GM23248 (cell line): ENCODE data around the gene OTOA. TPM values are rescaled to one million over a fixed set of nuclear protein-coding genes. Genes with fewer than 3 reads are reported as not detected.
A peak's percentile ranks its signal among the peaks of the same experiment; 100 is the strongest.
"Not testable (repeated sequence)": the region's sequence is repeated elsewhere in the genome, so short reads cannot be mapped to it uniquely, and the experiment has no call there.

Experiments used
- DNase-seq: peaks from one replicate; pipeline ENCODE4 v3.0.0-alpha.2; 2015
- H2AFZ ChIP-seq: fragments of 200-600 bp; sonication (generic); 2 replicates; pipeline ENCODE4 v1.6.1; 2016; ENCODE audit warnings: antibody characterized with exemption
- H3F3A ChIP-seq: fragments of 200-600 bp; sonication (generic); 2 replicates; pipeline ENCODE4 v1.6.1; 2016; ENCODE audit warnings: mild to moderate bottlenecking, antibody characterized with exemption, mixed run types; ENCODE audit not compliant: insufficient read depth
- H3K27ac ChIP-seq: fragments of 200-600 bp; sonication (generic); 2 replicates; pipeline ENCODE4 v1.5.1; 2016; ENCODE audit warnings: mild to moderate bottlenecking
- H3K27me3 ChIP-seq: fragments of 200-600 bp; sonication (generic); replicated peaks from 2 replicates; pipeline ENCODE4 v1.6.1; 2016; ENCODE audit warnings: mild to moderate bottlenecking; ENCODE audit not compliant: insufficient read depth
- H3K36me3 ChIP-seq: fragments of 200-600 bp; sonication (generic); 2 replicates; pipeline ENCODE4 v1.6.1; 2016; ENCODE audit warnings: low read depth, mild to moderate bottlenecking
- H3K4me1 ChIP-seq: fragments of 200-600 bp; sonication (generic); 2 replicates; pipeline ENCODE4 v1.6.1; 2016; ENCODE audit warnings: mild to moderate bottlenecking; ENCODE audit not compliant: insufficient read depth
- H3K4me2 ChIP-seq: fragments of 200-600 bp; sonication (generic); one replicate; pipeline ENCODE4 v1.6.1; 2016; ENCODE audit warnings: mild to moderate bottlenecking; ENCODE audit not compliant: unreplicated experiment
- H3K4me3 ChIP-seq: fragments of 200-600 bp; sonication (generic); 2 replicates; pipeline ENCODE4 v1.5.1; 2016; ENCODE audit warnings: mild to moderate bottlenecking
- H3K79me2 ChIP-seq: fragments of 200-600 bp; sonication (generic); 2 replicates; pipeline ENCODE4 v1.6.1; 2016; ENCODE audit warnings: mild to moderate bottlenecking; ENCODE audit not compliant: insufficient read depth
- H3K9ac ChIP-seq: fragments of 200-600 bp; sonication (generic); 2 replicates; pipeline ENCODE4 v1.6.1; 2016; ENCODE audit warnings: mild to moderate bottlenecking
- H3K9me2 ChIP-seq: fragments of 200-600 bp; sonication (generic); 2 replicates; pipeline ENCODE4 v1.6.1; 2016; ENCODE audit warnings: mixed run types, mild to moderate bottlenecking, moderate library complexity; ENCODE audit not compliant: insufficient read depth
- H3K9me3 ChIP-seq: fragments of 200-600 bp; sonication (generic); one replicate; pipeline ENCODE4 v1.6.1; 2017; ENCODE audit warnings: low read depth
- H4K20me1 ChIP-seq: fragments of 200-600 bp; sonication (generic); 2 replicates; pipeline ENCODE4 v1.6.0; 2016; ENCODE audit not compliant: insufficient read depth
- EZH2 ChIP-seq: fragments of 200-600 bp; sonication (generic); IDR thresholded peaks from 2 replicates; pipeline ENCODE4 v1.6.1; 2018; ENCODE audit warnings: antibody characterized with exemption, mild to moderate bottlenecking; ENCODE audit not compliant: insufficient read depth, poor library complexity, severe bottlenecking
- EZH2phosphoT487 ChIP-seq: fragments of 200-600 bp; sonication (generic); IDR thresholded peaks from 2 replicates; pipeline ENCODE4 v1.6.1; 2018; ENCODE audit warnings: antibody characterized with exemption, moderate library complexity, mild to moderate bottlenecking, low read depth; ENCODE audit not compliant: insufficient read depth
- WGBS, 2 experiments: methylation state at CpG; one replicate each; pipeline ENCODE4 v1.1.6; 2015 to 2017; ENCODE audit warnings: low lambda C conversion rate in 2 of 2, low coverage in 1 of 2; ENCODE audit errors: missing lambda C conversion rate in 2 of 2; 5-methylcytosine and 5-hydroxymethylcytosine counted together
- in situ Hi-C: fragments of 300-500 bp; cut with MboI; formaldehyde crosslinking; loops from 2 replicates; pipeline ENCODE4 v1.15.0; 2020
- polyA plus RNA-seq: library from polyadenylated mRNA; unstranded; fragments of >200 nt; fragmentation: Nextera tagmentation; extraction: Ambion mirVana; gene quantifications from 2 replicates; pipeline ENCODE4 v1.2.1, GENCODE V29; 2016
- total RNA-seq: library from RNA; depleted of rRNA; stranded (reverse); fragments of >200 nt; shearing (Covaris generic); gene quantifications from 2 replicates; pipeline ENCODE4 v1.2.3, GENCODE V29; 2014

OTOA gene
- total and polyA plus RNA-seq, 2 experiments from 2014 or later = not detected

DNA sequence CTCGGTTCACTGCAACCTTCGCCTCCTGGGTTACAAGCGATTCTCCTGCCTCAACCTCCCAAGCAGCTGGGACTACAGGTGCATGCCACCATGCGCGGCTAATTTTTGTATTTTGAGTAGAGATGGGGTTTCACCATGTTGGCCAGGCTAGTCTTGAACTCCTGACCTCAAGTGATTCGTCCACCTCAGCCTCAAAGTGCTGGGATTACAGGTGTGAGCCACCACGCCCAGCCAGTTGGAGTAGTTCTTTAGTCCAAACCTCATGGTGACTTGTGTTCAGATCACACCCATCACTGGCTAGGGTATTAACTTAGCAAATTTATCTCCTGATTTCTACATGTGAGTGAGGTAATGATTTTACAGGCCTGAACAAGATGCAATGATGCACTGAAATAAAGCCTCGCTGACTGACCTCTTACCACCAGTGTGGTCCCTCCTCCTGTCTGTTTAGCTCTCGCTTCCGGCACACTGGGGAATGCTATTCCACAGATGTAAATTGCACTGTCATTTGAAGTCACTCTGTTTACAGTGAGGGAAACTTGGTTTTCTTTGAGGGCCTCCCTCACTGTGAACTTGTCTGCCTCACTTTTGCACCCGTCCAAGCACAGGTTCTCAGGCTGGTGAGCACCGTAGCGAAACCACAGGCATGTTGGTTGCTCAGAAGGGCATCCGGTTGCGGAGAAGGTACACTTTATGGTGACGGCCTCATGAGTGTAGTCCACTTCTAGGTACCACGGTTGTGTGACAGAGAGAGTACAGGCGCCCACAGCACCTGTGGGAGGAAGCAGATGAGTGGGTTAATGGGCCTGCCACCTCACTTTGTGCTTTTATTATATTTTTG is 16.8 kb upstream of the OTOA start:
- no peak for DNase-seq
- no peaks in the 10 kb centered on the region for H3K9me2 ChIP-seq
- H3K9me3 ChIP-seq = no peaks in the 10 kb centered on the region
- H3F3A ChIP-seq = peaks cover 12% of the 10 kb centered on the region; the same call in 1 of the 2 replicates
- H3K4me1 ChIP-seq = peaks cover 34% of the 10 kb centered on the region
- in situ Hi-C loops = no loop called here
- H3K27ac ChIP-seq = peak overlapping the region; percentile 73; the same call in 1 of the 2 replicates
- no peak overlapping the region for H3K4me2 ChIP-seq
- no peaks in the 10 kb centered on the region for H3K36me3 ChIP-seq
- H3K4me3 ChIP-seq = no peak overlapping the region
- H4K20me1 ChIP-seq = no peaks in the 10 kb centered on the region
- H3K9ac ChIP-seq = no peak overlapping the region
- 94 to 95% methylated on average over 18 of the region's 18 CpGs for WGBS, 2 experiments
- H2AFZ ChIP-seq = no peak overlapping the region
- peaks cover 100% of the 10 kb centered on the region for H3K79me2 ChIP-seq
- TF ChIP-seq EZH2phosphoT487 (no peak), EZH2 (no peak)
- no peaks in the 10 kb centered on the region for H3K27me3 ChIP-seq

DNA sequence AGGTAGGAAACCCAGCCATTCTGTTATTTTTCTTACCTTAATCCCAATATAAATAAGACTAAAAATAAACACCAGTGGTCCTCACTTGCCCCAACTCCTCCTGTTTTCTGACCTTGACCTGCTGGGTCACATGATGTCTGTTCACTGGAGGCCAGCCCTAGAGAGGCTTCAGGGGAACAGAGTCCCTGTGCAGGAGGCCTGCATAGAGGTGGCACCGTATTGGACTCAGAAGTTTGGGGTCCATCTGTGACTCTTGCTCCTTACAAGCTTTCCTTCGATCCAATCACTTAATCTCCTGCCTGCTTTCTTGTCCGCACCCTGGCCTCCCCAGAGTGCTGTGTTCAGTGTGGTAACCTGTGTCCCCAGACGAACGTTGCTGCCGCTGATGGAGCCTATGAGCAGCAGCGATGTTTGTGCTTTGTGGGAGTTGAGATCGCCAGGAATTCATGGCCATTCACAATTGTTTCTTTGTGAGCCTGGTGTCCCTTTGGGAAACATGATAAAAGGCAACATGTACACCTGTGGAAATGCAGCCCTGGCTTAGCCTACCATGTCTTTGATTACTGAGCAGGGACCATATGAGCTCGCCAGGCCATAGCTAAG is 16.1 kb upstream of the OTOA start:
- in situ Hi-C loops = no loop called here
- no peaks in the 10 kb centered on the region for H3K9me2 ChIP-seq
- TF ChIP-seq EZH2 (no peak), EZH2phosphoT487 (no peak)
- H3K36me3 ChIP-seq = no peaks in the 10 kb centered on the region
- 90 to 93% methylated on average over 9 of the region's 9 CpGs for WGBS, 2 experiments
- H3K4me1 ChIP-seq = peaks cover 28% of the 10 kb centered on the region
- no peak overlapping the region for H2AFZ ChIP-seq
- no peaks in the 10 kb centered on the region for H3K9me3 ChIP-seq
- no peak overlapping the region for H3K4me2 ChIP-seq
- H4K20me1 ChIP-seq = no peaks in the 10 kb centered on the region
- H3K9ac ChIP-seq = no peak overlapping the region
- DNase-seq = no peak
- H3K4me3 ChIP-seq = no peak overlapping the region
- no peaks in the 10 kb centered on the region for H3K27me3 ChIP-seq
- H3K79me2 ChIP-seq = peaks cover 100% of the 10 kb centered on the region
- 0 out of 2 replicates have a peak, but pooled peaks cover 8% of the 10 kb centered on the region for H3F3A ChIP-seq
- no peak overlapping the region for H3K27ac ChIP-seq

DNA sequence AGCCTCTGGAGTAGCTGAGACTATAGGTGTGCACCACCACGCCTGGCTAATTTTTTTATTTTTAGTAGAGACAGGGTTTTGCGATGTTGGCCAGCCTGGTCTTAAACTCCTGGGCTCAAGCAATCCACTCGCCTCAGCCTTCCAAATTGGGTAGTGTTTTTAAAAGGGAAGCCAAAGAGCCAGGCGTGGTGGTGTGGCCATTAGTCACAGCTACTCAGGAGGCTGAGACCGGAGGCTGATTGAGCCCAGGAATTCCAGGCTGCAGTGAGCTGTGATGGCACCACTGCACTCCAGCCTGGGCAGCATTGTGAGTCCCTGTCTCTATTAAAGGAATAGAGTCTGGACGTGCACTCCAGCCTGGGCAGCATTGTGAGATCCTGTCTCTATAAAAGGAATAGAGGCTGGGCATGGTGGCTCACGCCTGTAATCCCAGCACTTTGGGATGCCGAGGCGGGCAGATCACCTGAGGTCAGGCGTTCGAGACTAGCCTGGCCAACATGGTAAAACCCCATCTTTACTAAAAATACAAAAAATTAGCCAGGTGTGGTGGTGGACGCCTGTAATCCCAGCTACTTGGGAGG is 13.9 kb upstream of the OTOA start:
- H3K4me1 ChIP-seq = peaks cover 24% of the 10 kb centered on the region
- H3K27me3 ChIP-seq, H3K9ac ChIP-seq, H3K4me3 ChIP-seq, H3K36me3 ChIP-seq, H2AFZ ChIP-seq, H3K4me2 ChIP-seq, H3K9me3 ChIP-seq, H4K20me1 ChIP-seq, H3K27ac ChIP-seq, H3K9me2 ChIP-seq, DNase-seq, in situ Hi-C loops, H3F3A ChIP-seq: not testable (repeated sequence)
- 94 to 96% methylated on average over 12 of the region's 12 CpGs for WGBS, 2 experiments
- peaks cover 97% of the 10 kb centered on the region for H3K79me2 ChIP-seq

GRCh38 chr16:21650521-21650920 is 13.2 kb upstream of the OTOA start:
- peaks cover 97% of the 10 kb centered on the region for H3K79me2 ChIP-seq
- 100% methylated on average over 1 of the region's 1 CpG for WGBS, 2 experiments
- no peak for TF ChIP-seq EZH2
- TF ChIP-seq EZH2phosphoT487 = no peak
- peaks cover 12% of the 10 kb centered on the region; the same call in 1 of the 2 replicates for H3F3A ChIP-seq
- no peak overlapping the region for H3K4me2 ChIP-seq
- no peak overlapping the region for H2AFZ ChIP-seq
- no peaks in the 10 kb centered on the region for H3K27me3 ChIP-seq
- peak; percentile 45 for DNase-seq
- no peak overlapping the region for H3K9ac ChIP-seq
- H3K4me1 ChIP-seq = peaks cover 20% of the 10 kb centered on the region
- 0 out of 2 replicates have a peak, but pooled peaks cover 4% of the 10 kb centered on the region for H3K36me3 ChIP-seq
- H3K27ac ChIP-seq = no peak overlapping the region
- in situ Hi-C loops = no loop called here
- no peaks in the 10 kb centered on the region for H3K9me3 ChIP-seq
- no peaks in the 10 kb centered on the region for H3K9me2 ChIP-seq
- no peaks in the 10 kb centered on the region for H4K20me1 ChIP-seq
- H3K4me3 ChIP-seq = no peak overlapping the region
